Mesendoderm (in vitro differentiated cells): ENCODE data around the gene CRY1.

Source experiments
- DNase-seq: peaks from one replicate; pipeline ENCODE4 v3.0.0; 2013
- H2AK5ac ChIP-seq: 2 replicates; pipeline ENCODE4 v1.6.1; 2013; ENCODE audit warnings: low read length, inconsistent platforms
- H2BK120ac ChIP-seq: 2 replicates; pipeline ENCODE4 v1.6.1; 2013; ENCODE audit warnings: low read depth, mild to moderate bottlenecking, low read length, moderate library complexity, mixed read lengths
- H2BK15ac ChIP-seq: replicated peaks from 2 replicates; pipeline ENCODE4 v1.6.1; 2013; ENCODE audit warnings: low read depth, mild to moderate bottlenecking, moderate library complexity
- H2BK5ac ChIP-seq: 2 replicates; pipeline ENCODE4 v1.6.1; 2013; ENCODE audit warnings: low read length, inconsistent platforms
- H3K18ac ChIP-seq: 2 replicates; pipeline ENCODE4 v1.6.1; 2013; ENCODE audit warnings: mild to moderate bottlenecking, low read length, mixed read lengths
- H3K23ac ChIP-seq: one replicate; pipeline ENCODE4 v1.6.1; 2013; ENCODE audit warnings: low read length
- H3K27ac ChIP-seq: 2 replicates; pipeline ENCODE4 v1.5.1; 2013; ENCODE audit warnings: low read depth, mild to moderate bottlenecking, inconsistent platforms, low read length, moderate library complexity
- H3K27me3 ChIP-seq: 2 replicates; pipeline ENCODE4 v1.6.1; 2013; ENCODE audit warnings: low read length, control low read depth, mild to moderate bottlenecking, inconsistent platforms; ENCODE audit not compliant: insufficient read depth, poor library complexity
- H3K36me3 ChIP-seq: 2 replicates; pipeline ENCODE4 v1.6.1; 2013; ENCODE audit warnings: low read length, inconsistent platforms; ENCODE audit not compliant: control insufficient read depth, insufficient read depth
- H3K4ac ChIP-seq: one replicate; pipeline ENCODE4 v1.6.1; 2013; ENCODE audit warnings: low read depth, mild to moderate bottlenecking, low read length, moderate library complexity
- H3K4me1 ChIP-seq: 2 replicates; pipeline ENCODE4 v1.6.1; 2013; ENCODE audit warnings: low read depth, low read length, inconsistent platforms; ENCODE audit not compliant: control insufficient read depth
- H3K4me2 ChIP-seq: 2 replicates; pipeline ENCODE4 v1.6.1; 2013; ENCODE audit warnings: low read length
- H3K4me3 ChIP-seq: 2 replicates; pipeline ENCODE4 v1.5.1; 2013; ENCODE audit warnings: mild to moderate bottlenecking, low read length
- H3K56ac ChIP-seq: one replicate; pipeline ENCODE4 v1.6.1; 2013; ENCODE audit warnings: low read length
- H3K79me1 ChIP-seq: 2 replicates; pipeline ENCODE4 v1.6.1; 2013; ENCODE audit warnings: low read length, inconsistent platforms
- H3K79me2 ChIP-seq: 2 replicates; pipeline ENCODE4 v1.6.1; 2013; ENCODE audit warnings: mild to moderate bottlenecking, low read length; ENCODE audit not compliant: control insufficient read depth, insufficient read depth
- H3K9ac ChIP-seq: 2 replicates; pipeline ENCODE4 v1.6.1; 2013; ENCODE audit warnings: low read length, inconsistent platforms
- H4K5ac ChIP-seq: one replicate; pipeline ENCODE4 v1.6.1; 2013; ENCODE audit warnings: low read length
- H4K8ac ChIP-seq: one replicate; pipeline ENCODE4 v1.6.1; 2013; ENCODE audit warnings: low read depth, mild to moderate bottlenecking, control low read depth, low read length, moderate library complexity
- WGBS: extraction: QIAGEN DNeasy Blood & Tissue Kit; methylation state at CpG from one replicate; pipeline ENCODE4 v1.1.7; 2013; ENCODE audit warnings: low lambda C conversion rate, missing lambda C conversion rate; ENCODE audit not compliant: insufficient coverage; ENCODE audit errors: extremely low coverage; 5-methylcytosine and 5-hydroxymethylcytosine counted together

Gene CRY1

GRCh38 chr12:107090711-107091110, 2.6 kb downstream of the CRY1 start:
- no peak overlapping the region for H3K23ac ChIP-seq
- H3K4ac ChIP-seq: no peak overlapping the region
- H3K27ac ChIP-seq: no peak overlapping the region
- no peak overlapping the region for H2BK5ac ChIP-seq
- no peak overlapping the region for H3K4me2 ChIP-seq
- H3K27me3 ChIP-seq: no peaks in the 10 kb centered on the region
- H2AK5ac ChIP-seq: no peak overlapping the region
- H3K79me1 ChIP-seq: peaks cover 18% of the 10 kb centered on the region
- H4K5ac ChIP-seq: no peak overlapping the region
- H3K4me3 ChIP-seq: no peak overlapping the region
- no peak overlapping the region for H3K18ac ChIP-seq
- WGBS: no CpG with 5 or more reads among the region's 2 CpGs
- H3K79me2 ChIP-seq: peaks cover 30% of the 10 kb centered on the region
- no peak overlapping the region for H4K8ac ChIP-seq
- no peak overlapping the region for H3K56ac ChIP-seq
- no peak overlapping the region for H3K9ac ChIP-seq
- DNase-seq: no peak
- H3K4me1 ChIP-seq: peaks cover 5% of the 10 kb centered on the region
- H3K36me3 ChIP-seq: no peaks in the 10 kb centered on the region
- no peak overlapping the region for H2BK15ac ChIP-seq
- H2BK120ac ChIP-seq: no peak overlapping the region

GRCh38 chr12:107088912-107089311, 4.4 kb downstream of the CRY1 start:
- Histone ChIP-seq H3K18ac (no peak overlapping the region), H3K79me1 (peaks cover 18% of the 10 kb centered on the region), H3K4ac (no peak overlapping the region), H2BK120ac (no peak overlapping the region), H3K4me1 (peaks cover 5% of the 10 kb centered on the region), H2BK15ac (no peak overlapping the region), H3K27ac (no peak overlapping the region), H3K36me3 (no peaks in the 10 kb centered on the region), H4K8ac (no peak overlapping the region), H3K27me3 (no peaks in the 10 kb centered on the region), H3K4me2 (no peak overlapping the region), H2BK5ac (no peak overlapping the region), H3K23ac (no peak overlapping the region), H2AK5ac (no peak overlapping the region), H3K56ac (no peak overlapping the region), H3K79me2 (peaks cover 30% of the 10 kb centered on the region), H3K9ac (no peak overlapping the region), H3K4me3 (no peak overlapping the region), H4K5ac (no peak overlapping the region)
- WGBS: no CpG with 5 or more reads among the region's 2 CpGs
- DNase-seq: no peak

- H3K27ac ChIP-seq: no peak overlapping the region
- no peak overlapping the region for H2AK5ac ChIP-seq
- H3K4ac ChIP-seq: no peak overlapping the region
- H3K79me2 ChIP-seq: peaks cover 27% of the 10 kb centered on the region
- no peaks in the 10 kb centered on the region for H3K36me3 ChIP-seq
- H3K4me2 ChIP-seq: no peak overlapping the region
- H4K8ac ChIP-seq: no peak overlapping the region
- H3K27me3 ChIP-seq: no peaks in the 10 kb centered on the region
- no peak overlapping the region for H2BK120ac ChIP-seq
- H2BK15ac ChIP-seq: no peak overlapping the region
- DNase-seq: no peak
- no peak overlapping the region for H3K23ac ChIP-seq
- no peak overlapping the region for H3K18ac ChIP-seq
- no peak overlapping the region for H3K4me3 ChIP-seq
- H2BK5ac ChIP-seq: no peak overlapping the region
- no peak overlapping the region for H3K9ac ChIP-seq
- no peak overlapping the region for H3K56ac ChIP-seq
- WGBS: no CpG with 5 or more reads among the region's 3 CpGs
- peaks cover under 1% of the 10 kb centered on the region for H3K4me1 ChIP-seq
- no peak overlapping the region for H4K5ac ChIP-seq
- H3K79me1 ChIP-seq: peaks cover 15% of the 10 kb centered on the region
Observed at GRCh38 chr12:107086314-107086713, 7.0 kb downstream of the CRY1 start.

- Histone ChIP-seq H3K79me2 (peaks cover 11% of the 10 kb centered on the region), H3K4me3 (no peak overlapping the region), H3K4me1 (no peaks in the 10 kb centered on the region), H2BK120ac (no peak overlapping the region), H4K5ac (no peak overlapping the region), H3K27me3 (no peaks in the 10 kb centered on the region), H2BK5ac (no peak overlapping the region), H3K18ac (no peak overlapping the region), H3K36me3 (no peaks in the 10 kb centered on the region), H2AK5ac (no peak overlapping the region), H3K56ac (no peak overlapping the region), H3K4ac (no peak overlapping the region), H3K79me1 (peaks cover 7% of the 10 kb centered on the region), H4K8ac (no peak overlapping the region), H3K9ac (no peak overlapping the region), H2BK15ac (no peak overlapping the region), H3K23ac (no peak overlapping the region), H3K27ac (no peak overlapping the region), H3K4me2 (no peak overlapping the region)
- no peak for DNase-seq
Observed at GRCh38 chr12:107081778-107082177, 11.6 kb downstream of the CRY1 start.

- no peak overlapping the region for H3K4me3 ChIP-seq
- H4K5ac ChIP-seq: no peak overlapping the region
- H3K79me2 ChIP-seq: peaks cover 7% of the 10 kb centered on the region
- WGBS: no CpG with 5 or more reads among the region's 6 CpGs
- no peak overlapping the region for H2BK5ac ChIP-seq
- no peak overlapping the region for H3K23ac ChIP-seq
- no peak overlapping the region for H3K4me2 ChIP-seq
- H3K18ac ChIP-seq: no peak overlapping the region
- no peak overlapping the region for H3K27ac ChIP-seq
- no peak overlapping the region for H3K9ac ChIP-seq
- no peak for DNase-seq
- H3K4ac ChIP-seq: no peak overlapping the region
- H4K8ac ChIP-seq: no peak overlapping the region
- H2BK15ac ChIP-seq: no peak overlapping the region
- no peaks in the 10 kb centered on the region for H3K27me3 ChIP-seq
- H2AK5ac ChIP-seq: no peak overlapping the region
- no peaks in the 10 kb centered on the region for H3K36me3 ChIP-seq
- no peaks in the 10 kb centered on the region for H3K4me1 ChIP-seq
- H3K79me1 ChIP-seq: peaks cover 5% of the 10 kb centered on the region
- no peak overlapping the region for H2BK120ac ChIP-seq
- H3K56ac ChIP-seq: no peak overlapping the region
Observed at GRCh38 chr12:107080299-107080698, 13.1 kb downstream of the CRY1 start.

- DNase-seq: peak; percentile 69
- H3K27ac ChIP-seq: no peak overlapping the region
- H3K56ac ChIP-seq: no peak overlapping the region
- H3K79me2 ChIP-seq: peaks cover 7% of the 10 kb centered on the region
- H3K4me1 ChIP-seq: no peaks in the 10 kb centered on the region
- no peak overlapping the region for H3K4me3 ChIP-seq
- H3K4ac ChIP-seq: no peak overlapping the region
- H3K9ac ChIP-seq: no peak overlapping the region
- H2BK15ac ChIP-seq: no peak overlapping the region
- peaks cover 5% of the 10 kb centered on the region for H3K79me1 ChIP-seq
- H3K36me3 ChIP-seq: no peaks in the 10 kb centered on the region
- H3K23ac ChIP-seq: no peak overlapping the region
- no peak overlapping the region for H2AK5ac ChIP-seq
- H3K18ac ChIP-seq: no peak overlapping the region
- H4K5ac ChIP-seq: no peak overlapping the region
- H3K4me2 ChIP-seq: no peak overlapping the region
- WGBS: no CpG with 5 or more reads among the region's 2 CpGs
- no peak overlapping the region for H4K8ac ChIP-seq
- H2BK120ac ChIP-seq: no peak overlapping the region
- no peaks in the 10 kb centered on the region for H3K27me3 ChIP-seq
- no peak overlapping the region for H2BK5ac ChIP-seq
Observed at GRCh38 chr12:107079172-107080011, 14.0 kb downstream of the CRY1 start.
